ENCODE measurements around the gene IGFBP4.

Gene IGFBP4

GRCh38 chr17:40472733-40473452, 29.6 kb downstream of the IGFBP4 start:
- no peak for DNase-seq

GRCh38 chr17:40473573-40474365, 30.5 kb downstream of the IGFBP4 start:
- no peak for DNase-seq

GRCh38 chr17:40474419-40475002, 31.3 kb downstream of the IGFBP4 start:
- no peak for DNase-seq

GRCh38 chr17:40475234-40475908, 32.1 kb downstream of the IGFBP4 start:
- no peak for DNase-seq

GRCh38 chr17:40477796-40478195, 34.5 kb downstream of the IGFBP4 start:
- DNase-seq: no peak

GRCh38 chr17:40478486-40478885, 35.2 kb downstream of the IGFBP4 start:
- no peak for DNase-seq

- DNase-seq: no peak
Measured at GRCh38 chr17:40479754-40480480, 36.7 kb downstream of the IGFBP4 start.

GRCh38 chr17:40480501-40481003, 37.3 kb downstream of the IGFBP4 start:
- DNase-seq: peak; percentile 91

DNA sequence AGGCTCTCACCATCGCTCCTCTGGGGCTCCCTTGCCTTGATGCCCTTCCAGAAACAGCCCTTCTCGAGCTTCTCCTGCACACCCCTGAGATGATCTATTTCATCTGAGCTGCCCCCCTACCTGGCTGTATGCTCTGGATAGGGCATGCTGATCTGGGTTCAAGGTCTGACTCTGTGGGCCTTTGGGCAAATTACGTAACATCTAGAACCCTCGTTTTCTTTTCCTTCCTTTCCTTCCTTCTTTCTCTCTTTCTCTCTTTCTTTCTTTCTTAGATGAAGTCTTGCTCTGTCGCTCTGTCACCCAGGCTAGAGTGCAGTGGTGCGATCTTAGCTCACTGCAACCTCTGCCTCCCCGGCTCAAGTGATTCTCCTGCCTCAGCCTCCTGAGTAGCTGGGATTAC, 37.9 kb downstream of the IGFBP4 start:
- DNase-seq: no peak

- DNase-seq: no peak
Measured at GRCh38 chr17:40482722-40483121, 39.5 kb downstream of the IGFBP4 start.

- DNase-seq: no peak
Measured at GRCh38 chr17:40483679-40484078, 40.4 kb downstream of the IGFBP4 start.

GRCh38 chr17:40484285-40484972, 41.2 kb downstream of the IGFBP4 start:
- no peak for DNase-seq

GRCh38 chr17:40484973-40485530, 41.8 kb downstream of the IGFBP4 start:
- no peak for DNase-seq

GRCh38 chr17:40485851-40486521, 42.7 kb downstream of the IGFBP4 start:
- DNase-seq: no peak

DNA sequence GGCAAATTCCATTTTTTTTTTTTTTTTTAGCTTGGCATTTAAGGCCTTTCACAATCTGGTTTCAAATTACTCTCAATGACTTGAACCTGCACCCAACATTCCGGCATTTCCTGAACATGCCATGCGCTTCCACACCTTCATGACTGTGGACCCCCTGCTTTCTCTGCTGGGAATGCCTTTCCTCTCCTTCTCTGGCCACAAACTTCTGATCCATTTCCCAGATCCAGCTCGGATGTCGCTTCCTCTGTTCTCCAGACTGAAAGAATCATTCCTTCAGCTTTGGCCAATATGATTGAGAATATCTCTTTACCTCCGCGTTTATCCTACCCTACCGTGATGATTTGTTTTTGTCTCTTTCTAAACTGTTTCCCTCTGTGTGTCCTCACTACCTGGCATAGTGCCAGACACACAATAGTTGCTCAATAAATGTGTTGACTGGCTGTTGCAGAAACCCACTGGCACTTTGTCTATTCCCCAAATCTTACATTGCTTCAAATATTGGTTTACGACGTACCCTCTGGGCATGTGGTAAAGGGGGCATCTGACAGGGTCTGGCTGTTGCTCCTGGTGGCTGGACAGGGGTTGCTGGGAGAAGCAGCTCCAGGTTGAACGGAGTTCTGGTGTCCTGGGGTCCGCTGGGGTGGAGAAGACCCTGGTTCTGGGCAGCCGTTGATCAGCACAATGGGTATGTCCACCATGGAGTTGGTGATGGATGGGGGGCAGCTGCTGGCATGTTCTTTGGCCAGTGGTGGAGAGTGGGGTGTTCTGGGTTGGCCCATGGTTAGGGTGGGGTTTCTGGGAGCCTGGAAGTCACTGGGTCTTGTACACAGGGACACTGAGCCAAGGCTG, 43.5 kb downstream of the IGFBP4 start:
- DNase-seq: no peak

GRCh38 chr17:40487371-40488020, 44.2 kb downstream of the IGFBP4 start:
- DNase-seq: no peak

DNA sequence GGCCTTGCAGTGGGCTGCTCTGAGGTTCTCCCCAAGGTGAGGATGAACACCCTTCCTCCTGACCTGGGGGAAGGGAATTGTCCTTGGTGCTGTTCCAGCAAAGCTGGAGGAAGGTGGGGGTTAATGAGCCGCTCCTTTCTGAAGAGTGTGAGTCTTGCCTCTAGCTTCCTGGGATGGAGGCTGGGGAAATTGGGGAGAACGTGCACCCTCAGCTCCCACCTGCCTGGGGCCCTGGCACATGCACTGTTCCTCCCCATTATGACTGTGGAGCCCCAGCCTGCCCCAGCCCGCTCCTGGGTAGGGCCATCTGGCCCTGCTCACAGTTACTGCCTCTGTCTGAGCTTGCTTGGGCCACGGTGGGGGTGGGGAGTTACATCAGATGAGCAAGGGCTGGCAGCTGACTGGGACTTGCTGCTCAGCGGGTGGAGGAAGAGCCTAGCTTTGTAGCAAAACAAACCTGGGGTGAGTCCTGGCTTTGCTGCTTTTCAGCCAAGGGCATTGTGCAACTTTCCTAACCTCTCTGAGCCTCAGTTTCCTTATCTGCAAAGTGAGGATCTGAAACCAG, 47.1 kb downstream of the IGFBP4 start:
- DNase-seq: no peak

DNA sequence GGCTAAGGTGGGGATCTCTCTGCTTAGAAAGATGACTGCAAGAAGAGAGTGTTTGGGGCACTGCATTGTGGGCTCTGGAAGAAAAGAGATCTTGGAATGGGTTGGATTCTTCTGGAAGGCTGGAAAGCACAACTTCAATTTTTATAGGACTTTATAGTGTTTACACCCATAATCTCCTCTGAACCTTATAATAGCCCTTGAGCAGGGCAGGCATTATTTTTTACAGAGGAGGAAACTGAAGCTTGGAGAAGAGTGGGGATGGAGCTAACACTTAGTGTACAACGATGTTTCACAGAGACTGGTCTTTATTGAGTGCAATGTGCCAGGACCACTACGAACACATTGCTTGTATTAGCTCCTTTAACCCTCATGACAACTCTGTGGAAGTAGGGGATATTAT, 47.7 kb downstream of the IGFBP4 start:
- no peak for DNase-seq

GRCh38 chr17:40491486-40491885, 48.2 kb downstream of the IGFBP4 start:
- no peak for DNase-seq

Measured in activated CD8-positive, alpha-beta memory T cell treated with anti-CD3 and anti-CD28 coated beads for 24 hours (primary cell).